K562 (cell line): Measurements from ENCODE around the gene POLR1B. TPM values are rescaled to one million over a fixed set of nuclear protein-coding genes. Genes with fewer than 3 reads are reported as not detected.

Source experiments
- DLX4 ChIP-seq: fragments of 250-450 bp; sonication (Bioruptor Pico); IDR thresholded peaks from 2 replicates; pipeline ENCODE4 v1.6.1; 2021; ENCODE audit warnings: mild to moderate bottlenecking
- HCFC1 ChIP-seq: IDR thresholded peaks from 2 replicates; pipeline ENCODE4 v1.6.1; 2012; ENCODE audit warnings: low read depth, low read length, improper control_type of control experiment
- HEY1 ChIP-seq: fragments of 250-450 bp; sonication (Bioruptor Pico); IDR thresholded peaks from 2 replicates; pipeline ENCODE4 v1.5.0; 2020; ENCODE audit warnings: mild to moderate bottlenecking, moderate library complexity, borderline replicate concordance
- HMGN3 ChIP-seq: IDR thresholded peaks from 2 replicates; pipeline ENCODE4 v1.6.1; 2011; ENCODE audit warnings: borderline replicate concordance, low read depth, mild to moderate bottlenecking, mixed read lengths, low read length; ENCODE audit not compliant: insufficient read length; ENCODE audit errors: extremely low read depth
- HNRNPL ChIP-seq: fragments of 200-400 bp; formaldehyde crosslinking; IDR thresholded peaks from 2 replicates; pipeline ENCODE4 v1.6.1; 2017; ENCODE audit warnings: low read depth, mild to moderate bottlenecking, low read length
- NELFE ChIP-seq: IDR thresholded peaks from 2 replicates; pipeline ENCODE4 v1.6.1; 2011; ENCODE audit warnings: mild to moderate bottlenecking; ENCODE audit not compliant: insufficient read depth, insufficient read length
- PHF20 ChIP-seq: fragments of 450-650 bp; IDR thresholded peaks from 2 replicates; pipeline ENCODE4 v1.6.1; 2018; ENCODE audit not compliant: partially characterized antibody
- RUNX1 ChIP-seq: sonication (generic); IDR thresholded peaks from 2 replicates; pipeline ENCODE4 v1.6.1; 2016; ENCODE audit warnings: antibody characterized with exemption, low read depth
- SMARCA4 ChIP-seq: fragments of 450-650 bp; IDR thresholded peaks from 2 replicates; pipeline ENCODE4 v1.6.1; 2016
- TAF15 ChIP-seq: fragments of 200-400 bp; formaldehyde crosslinking; IDR thresholded peaks from 2 replicates; pipeline ENCODE4 v1.6.1; 2017; ENCODE audit warnings: mild to moderate bottlenecking, low read depth, low read length, moderate library complexity
- TRIM25 ChIP-seq: fragments of 450-650 bp; IDR thresholded peaks from 2 replicates; pipeline ENCODE4 v1.7.0; 2016; ENCODE audit warnings: borderline replicate concordance
- U2AF2 ChIP-seq: fragments of 200-400 bp; formaldehyde crosslinking; optimal IDR thresholded peaks from 2 replicates; pipeline ENCODE3; 2017; ENCODE audit warnings: low read depth, mild to moderate bottlenecking, low read length
- XRCC3 ChIP-seq: fragments of 450-650 bp; IDR thresholded peaks from 2 replicates; pipeline ENCODE4 v1.6.1; 2017; ENCODE audit warnings: mild to moderate bottlenecking, moderate library complexity
- ZBTB11 ChIP-seq, 3 experiments: fragments of 200-800 bp in 1 of 3; fragments of 250-450 bp in 1 of 3; fragments of 450-650 bp in 1 of 3; sonication (Bioruptor Pico) in 1 of 3; sonication (Bioruptor generic) in 1 of 3; formaldehyde crosslinking in 1 of 3; IDR thresholded peaks; 2 replicates each; pipeline versions ENCODE4 v1.6.1 to v1.8.0; 2016 to 2022; ENCODE audit warnings: mild to moderate bottlenecking in 2 of 3, missing genetic modification characterization in 2 of 3, missing compliant biosample characterization in 1 of 3, moderate library complexity in 1 of 3
- polyA plus RNA-seq, 8 experiments: library from polyadenylated mRNA; depleted of rRNA in 4 of 8; stranded (reverse) in 5 of 8; unstranded in 3 of 8; fragments of >200 nt; fragmentation: Nextera tagmentation in 2 of 8; fragmentation: Illumina TruSeq in 1 of 8; extraction: Ambion mirVana in 2 of 8; extraction: Trizol in 1 of 8; gene quantifications; 2 replicates each; pipeline versions ENCODE4 v1.2.1 to v1.2.3, GENCODE V29; 2011 to 2014; ENCODE audit warnings: inconsistent platforms in 1 of 8, missing spikeins in 1 of 8
- total RNA-seq, 7 experiments: library from RNA; depleted of rRNA in 6 of 7; stranded (reverse); fragments of >200 nt in 6 of 7; fragmentation: Illumina TruSeq in 2 of 7; extraction: Trizol in 2 of 7; gene quantifications; 2 replicates each; pipeline versions ENCODE4 v1.2.1 to v1.2.3, GENCODE V29; 2011 to 2021; ENCODE audit warnings: low replicate concordance in 1 of 7

The POLR1B gene
- total and polyA plus RNA-seq, 9 of the 15 experiments (the other 6 are each of a cell fraction or from before 2014, with no cell fraction given) = 19.8 to 55.1 (median 40.2) TPM

GRCh38 chr2:112584134-112584890 is 42.0 kb downstream of the POLR1B start, which contains the start of gene CHCHD5 (continued):
- TF ChIP-seq HNRNPL = no peak
- TF ChIP-seq HCFC1 = peak; percentile 90
- TF ChIP-seq SMARCA4 = 0 out of 2 replicates have a peak, but pooled peaks have one; percentile 7
- no peak for TF ChIP-seq TRIM25
- peak in 2 of 3 experiments; percentile 32 to 94; a peak in 3 of 6 replicates for TF ChIP-seq ZBTB11 (CRISPR knock-in tag; IDR thresholded peaks at IDR 0.05)
- no peak for TF ChIP-seq XRCC3
- TF ChIP-seq PHF20 = peak; percentile 83
- TF ChIP-seq U2AF2 = no peak
- TF ChIP-seq HMGN3 = no peak
- TF ChIP-seq RUNX1 = no peak
- no peak for TF ChIP-seq HEY1 (CRISPR knock-in tag)
- no peak for TF ChIP-seq TAF15
- TF ChIP-seq DLX4 (CRISPR knock-in tag) = no peak
- no peak for TF ChIP-seq NELFE
